Hepatocyte (in vitro differentiated cells): ENCODE results near the gene ZNF804B.

Experiments used
- CTCF ChIP-seq: fragments of 200-600 bp; sonication (generic); IDR thresholded peaks from 2 replicates; pipeline ENCODE4 v1.5.1; 2016; ENCODE audit warnings: antibody characterized with exemption, mild to moderate bottlenecking; ENCODE audit not compliant: poor library complexity
- EZH2phosphoT487 ChIP-seq: fragments of 200-600 bp; sonication (generic); IDR thresholded peaks from one replicate; pipeline ENCODE4 v1.6.1; 2018; ENCODE audit warnings: antibody characterized with exemption, mild to moderate bottlenecking, low read depth, moderate library complexity; ENCODE audit not compliant: unreplicated experiment, severe bottlenecking

- TF ChIP-seq CTCF (no peak), EZH2phosphoT487 (no peak)
These were observed 268.3 kb downstream of the ZNF804B start for GRCh38 chr7:89027781-89028180.
